Measurements from ENCODE around the gene SMIM10L2A.
A peak's percentile ranks its signal among the peaks of the same experiment; 100 is the strongest.
"Not testable (repeated sequence)": the region's sequence is repeated elsewhere in the genome, so short reads cannot be mapped to it uniquely, and the experiment has no call there.

SMIM10L2A gene

GRCh38 chrX:135423173-135423864, 1.6 kb downstream of the SMIM10L2A start:
- DNase-seq, result not testable (repeated sequence)

DNA sequence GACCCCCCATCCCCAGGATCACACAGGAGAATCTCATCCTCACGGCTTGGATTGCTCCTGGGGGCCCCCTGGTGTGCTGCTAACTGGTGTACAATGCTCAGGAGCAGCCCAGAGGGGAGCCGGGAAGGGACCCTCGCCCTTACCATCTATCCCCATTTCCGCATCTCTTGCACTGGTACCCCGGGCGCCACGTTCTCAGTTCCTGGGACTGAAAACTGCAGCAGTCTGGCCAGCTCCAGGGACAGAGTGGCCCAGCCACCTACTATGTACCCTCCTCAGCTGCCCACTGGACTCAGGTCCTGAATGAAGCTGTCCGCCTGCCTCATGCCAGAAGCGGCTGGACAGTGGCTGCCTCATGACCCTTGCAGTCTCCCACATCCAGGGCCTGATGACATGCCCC, 2.7 kb downstream of the SMIM10L2A start:
- DNase-seq, result no peak

GRCh38 chrX:135425026-135425965, 3.6 kb downstream of the SMIM10L2A start:
- DNase-seq, result no peak

- DNase-seq, result no peak
Measured at GRCh38 chrX:135429429-135429828, 7.7 kb downstream of the SMIM10L2A start.

DNA sequence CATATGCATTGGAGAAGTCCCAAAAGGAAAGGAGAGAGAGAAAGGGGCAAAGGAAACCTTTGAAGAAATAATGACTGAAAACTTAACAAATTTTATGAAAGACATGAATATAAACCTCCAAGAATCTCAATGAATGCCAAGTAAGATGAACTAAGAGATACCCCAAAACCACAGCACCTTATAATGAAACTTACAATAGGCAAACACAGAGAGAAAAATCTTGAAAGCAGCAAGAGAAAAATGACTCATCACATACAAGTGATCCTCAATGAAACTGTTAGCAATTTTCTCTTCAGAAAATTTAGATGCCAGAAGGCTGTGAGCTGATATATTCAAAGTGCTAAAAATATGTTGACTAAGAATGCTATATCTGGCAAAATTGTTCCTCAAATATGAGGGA, 10.1 kb downstream of the SMIM10L2A start:
- no peak for DNase-seq

DNA sequence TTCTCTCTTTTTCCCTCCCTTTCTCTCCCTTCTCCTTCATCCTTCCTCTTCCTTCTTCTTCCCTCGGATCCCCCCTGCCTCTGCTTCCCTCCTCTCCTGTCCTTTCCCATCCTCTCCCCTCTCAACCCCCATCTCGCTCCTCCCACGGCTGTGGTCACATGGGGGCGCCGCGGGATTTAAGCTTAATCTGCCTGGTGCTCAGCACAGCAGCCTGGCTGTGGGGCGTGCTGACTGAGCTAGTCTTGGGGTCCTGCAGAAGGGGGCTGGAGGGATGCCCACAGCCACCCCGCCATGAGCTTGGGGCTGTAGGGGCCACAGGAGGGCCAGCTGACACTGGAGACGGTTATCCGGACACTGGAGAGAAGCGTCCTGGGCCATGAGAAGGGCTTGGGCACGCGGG, 10.7 kb downstream of the SMIM10L2A start:
- DNase-seq, result no peak

- no peak for DNase-seq
Measured at GRCh38 chrX:135432881-135433521, 11.3 kb downstream of the SMIM10L2A start.

DNA sequence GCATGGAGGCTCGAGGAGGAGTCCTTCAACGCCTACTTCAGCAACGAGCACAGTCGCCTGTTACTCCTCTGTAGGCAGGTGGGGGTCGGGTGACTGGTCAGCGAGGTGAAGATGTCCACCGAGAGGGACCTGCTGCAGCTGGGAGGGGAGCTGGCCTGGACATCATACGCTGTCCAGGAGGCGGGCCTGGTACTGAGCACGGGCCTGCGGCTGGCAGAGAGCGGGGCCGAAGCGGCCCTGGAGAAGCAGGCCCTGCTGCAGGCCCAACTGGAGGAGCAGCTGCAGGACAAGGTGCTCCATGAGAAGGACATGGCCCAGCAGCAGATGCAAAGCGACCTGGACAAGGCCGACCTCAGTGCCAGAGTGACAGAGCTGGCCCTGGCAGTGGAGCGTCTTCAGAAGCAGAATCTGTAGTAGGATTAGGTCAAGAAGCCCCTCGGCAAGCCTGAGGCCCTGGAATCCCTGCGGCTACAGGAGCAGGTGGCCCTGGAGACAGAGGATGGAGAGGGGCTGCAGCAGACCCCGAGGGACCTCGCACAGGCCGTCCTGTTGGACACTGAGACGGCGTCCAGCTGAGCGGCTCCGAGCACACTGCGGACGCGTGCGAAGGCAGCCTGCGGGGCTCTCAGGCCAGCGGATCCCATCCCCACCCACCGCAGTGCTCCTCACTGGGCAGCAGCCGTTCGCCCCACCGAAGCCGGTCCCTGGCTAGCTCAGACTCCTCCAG, 11.9 kb downstream of the SMIM10L2A start:
- no peak for DNase-seq

DNA sequence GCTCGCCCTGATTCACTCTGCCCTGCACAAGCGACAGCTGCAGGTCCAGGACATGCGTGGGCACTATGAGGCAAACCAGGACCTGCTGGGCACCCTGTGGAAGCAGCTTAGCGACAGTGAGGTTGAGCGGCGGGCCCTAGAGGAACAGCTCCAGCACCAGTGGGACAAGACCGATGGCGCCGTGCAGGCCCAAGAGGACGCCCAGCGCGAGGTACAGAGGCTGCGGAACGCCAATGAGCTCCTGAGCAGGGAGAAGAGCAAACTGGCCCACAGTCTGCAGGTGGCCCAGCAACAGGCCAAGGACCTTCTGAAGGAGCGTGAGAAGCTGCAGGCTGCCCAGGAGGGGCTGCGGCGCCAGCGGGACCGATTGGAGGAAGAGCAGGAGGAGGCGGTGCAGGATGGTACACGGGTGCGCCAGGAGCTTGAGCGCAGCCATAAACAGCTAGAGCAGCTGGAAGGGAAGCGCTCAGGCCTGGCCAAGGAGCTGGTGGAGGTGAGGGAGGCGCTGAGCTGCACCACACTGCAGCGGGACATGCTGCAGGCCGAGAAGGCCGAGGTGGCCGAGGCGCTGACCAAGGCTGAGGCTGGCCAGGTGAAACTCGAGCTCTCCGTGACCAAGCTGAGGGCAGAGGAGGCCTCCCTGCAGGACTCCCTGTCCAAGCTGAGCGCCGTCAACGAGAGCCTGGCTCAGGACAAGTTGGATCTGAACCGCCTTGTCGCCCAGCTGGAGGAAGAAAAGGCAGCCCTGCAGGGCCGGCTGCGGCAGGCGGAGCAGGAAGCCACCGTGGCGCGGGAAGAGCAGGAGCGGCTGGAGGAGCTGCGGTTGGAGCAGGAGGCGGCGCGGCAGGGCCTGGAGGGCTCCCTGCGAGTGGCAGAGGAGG, 12.8 kb downstream of the SMIM10L2A start:
- no peak for DNase-seq

DNA sequence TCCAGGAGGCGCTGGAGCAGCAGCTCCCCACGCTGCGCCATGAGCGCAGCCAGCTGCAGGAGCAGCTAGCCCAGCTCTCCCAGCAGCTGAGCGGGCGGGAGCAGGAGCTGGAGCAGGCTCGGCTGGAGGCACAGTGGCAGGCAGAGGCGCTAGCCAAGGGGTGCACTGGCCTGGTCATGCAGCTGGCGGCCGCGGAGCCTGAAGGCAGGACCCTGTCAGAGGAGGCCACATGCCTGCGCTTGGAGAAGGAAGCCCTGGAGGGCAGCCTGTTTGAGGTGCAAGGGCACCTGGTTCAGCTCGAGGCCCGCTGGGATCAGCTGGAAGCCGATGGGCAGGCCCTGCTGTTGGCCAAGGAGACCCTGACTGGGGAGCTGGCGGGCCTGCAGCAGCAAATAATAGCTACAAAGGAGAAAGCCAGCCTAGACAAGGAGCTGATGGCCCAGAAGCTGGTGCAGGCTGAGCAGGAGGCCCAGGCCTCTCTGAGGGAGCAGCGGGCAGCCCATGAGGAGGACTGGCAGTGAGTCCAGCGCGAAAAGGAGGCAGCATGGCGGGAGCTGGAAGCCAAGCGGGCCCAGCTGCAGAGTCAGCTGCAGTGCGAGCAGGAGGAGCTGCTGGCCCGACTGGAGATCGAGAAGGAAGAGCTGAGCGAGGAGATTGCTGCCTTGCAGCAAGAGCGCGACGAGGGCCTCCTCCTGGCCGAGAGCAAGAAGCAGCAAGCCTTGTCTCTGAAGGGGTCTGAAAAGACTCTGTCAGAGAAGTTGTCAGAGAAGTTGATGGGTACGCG, 13.6 kb downstream of the SMIM10L2A start:
- DNase-seq, result no peak

GRCh38 chrX:135435933-135436332, 14.2 kb downstream of the SMIM10L2A start:
- no peak for DNase-seq

DNA sequence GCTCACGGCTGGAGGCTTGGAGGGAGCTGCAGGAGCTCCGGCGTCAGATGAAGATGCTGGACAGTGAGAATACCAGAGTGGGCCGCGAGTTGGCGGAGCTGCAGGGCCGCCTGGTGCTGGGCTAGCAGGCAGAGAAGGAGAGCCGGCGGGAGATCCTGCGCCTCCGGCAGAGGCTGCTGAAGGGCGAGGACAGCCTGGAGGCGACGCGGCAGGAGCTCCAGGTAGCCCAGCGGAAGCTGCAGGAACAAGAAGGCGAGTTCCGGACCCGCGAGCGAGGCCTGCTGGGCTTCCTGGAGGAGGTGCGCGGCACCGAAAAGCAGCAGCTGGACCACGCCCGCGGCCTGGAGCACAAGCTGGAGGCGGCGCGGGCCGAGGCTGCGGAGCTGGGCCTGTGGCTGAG, 14.7 kb downstream of the SMIM10L2A start:
- no peak for DNase-seq

DNA sequence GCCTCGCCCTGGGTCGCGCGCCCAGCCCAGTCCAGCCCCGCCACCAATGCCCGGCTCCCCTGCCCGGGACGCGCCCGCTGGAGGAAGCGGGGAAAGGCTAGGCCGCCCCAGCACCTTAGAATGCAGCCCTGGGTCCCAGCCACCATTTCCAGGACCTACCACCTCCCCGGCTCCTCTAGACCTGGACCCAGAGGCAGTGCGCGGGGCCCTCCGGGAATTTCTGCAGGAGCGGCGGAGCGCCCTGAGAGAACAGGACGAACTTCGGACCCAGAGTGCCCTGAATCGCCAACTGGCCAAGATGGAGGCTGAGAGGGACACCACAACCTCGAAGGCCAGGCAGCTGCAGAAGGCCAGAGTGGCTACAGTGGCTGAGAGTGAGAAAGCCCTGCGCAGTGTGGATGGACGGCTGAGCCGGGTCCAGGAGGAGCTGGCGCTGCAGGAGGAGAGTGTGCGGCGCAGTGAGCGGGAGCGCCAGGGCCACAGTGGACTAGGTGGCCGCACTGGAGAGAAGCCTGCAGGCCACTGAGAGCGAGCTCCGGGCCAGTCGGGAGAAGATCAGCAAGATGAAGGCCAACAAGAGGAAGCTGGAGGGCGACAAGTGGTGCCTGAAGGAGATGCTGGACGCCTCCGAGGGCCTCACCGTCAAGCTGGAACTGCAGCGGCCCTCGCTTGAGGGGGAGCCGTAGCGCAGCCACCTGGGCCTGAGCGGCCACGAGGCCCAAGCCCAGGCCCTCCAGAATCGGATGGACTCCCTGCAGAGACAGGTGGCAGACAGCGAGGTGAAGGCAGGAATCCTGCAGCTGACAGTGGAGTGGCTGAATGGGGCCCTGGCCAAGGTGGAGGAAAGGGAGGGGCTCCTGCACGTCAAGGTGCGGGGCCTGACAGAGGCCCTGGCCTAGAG, 15.5 kb downstream of the SMIM10L2A start:
- no peak for DNase-seq

GRCh38 chrX:135437867-135438733, 16.4 kb downstream of the SMIM10L2A start:
- peak; percentile 0 for DNase-seq

- DNase-seq, result no peak
Measured at GRCh38 chrX:135438734-135439043, 16.9 kb downstream of the SMIM10L2A start.

GRCh38 chrX:135449637-135450550, 28.1 kb downstream of the SMIM10L2A start:
- DNase-seq, result no peak

DNA sequence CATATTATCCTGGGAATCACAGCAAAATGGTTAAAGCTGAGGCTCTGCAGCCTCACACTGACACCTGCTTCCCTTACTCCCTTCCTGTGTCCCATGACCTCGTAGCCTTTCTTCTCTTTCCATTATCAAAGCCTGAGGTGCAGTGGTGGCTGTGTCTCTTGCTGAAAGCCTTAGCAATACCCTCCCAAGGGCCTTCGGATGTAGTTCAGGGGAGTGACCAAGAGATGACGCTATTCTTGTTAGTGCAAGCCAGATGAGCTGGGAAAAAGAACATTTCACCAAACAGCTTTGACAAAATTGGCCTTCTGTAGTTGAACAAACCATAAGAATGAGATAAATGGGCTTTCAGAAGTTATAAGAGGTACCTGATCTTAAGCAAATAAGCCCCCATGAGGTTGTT, 31.6 kb downstream of the SMIM10L2A start:
- no peak for DNase-seq

DNA sequence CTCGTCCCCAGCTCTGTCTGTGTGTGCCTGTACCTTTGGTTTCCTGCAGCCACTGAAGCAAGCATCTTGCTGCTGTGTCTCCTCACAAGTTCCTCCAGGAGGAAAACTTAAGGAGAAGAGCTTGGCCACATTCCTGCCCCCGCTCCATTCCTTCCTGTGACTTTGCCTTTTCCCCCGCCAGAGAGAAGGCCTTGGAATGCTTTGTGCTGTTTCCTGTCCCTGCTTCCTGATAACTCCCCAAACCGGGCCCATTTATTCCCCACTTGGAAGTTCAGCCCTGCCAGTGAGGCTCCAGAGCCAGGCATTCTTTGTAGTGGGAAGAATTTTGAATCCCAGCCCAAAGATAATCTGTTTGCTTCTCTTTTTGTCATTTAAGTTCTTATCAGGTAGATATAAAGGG, 33.1 kb downstream of the SMIM10L2A start:
- DNase-seq, result no peak
